Peyer's patch (tissue), 4 donors: Measurements from ENCODE around the gene NKAIN2.

Source experiments
- CTCF ChIP-seq, 6 experiments: fragments of 450-650 bp in 4 of 6; fragments of 200-600 bp in 2 of 6; sonication (generic) in 1 of 6; IDR thresholded peaks; one replicate each; pipeline ENCODE4 v1.5.1; 2017 to 2019; ENCODE audit warnings: antibody characterized with exemption in 6 of 6, mild to moderate bottlenecking in 3 of 6, moderate library complexity in 1 of 6
- POLR2A ChIP-seq, 2 donors: fragments of 450-650 bp; IDR thresholded peaks; one replicate each; pipeline ENCODE4 v1.5.1; 2017; ENCODE audit warnings: antibody characterized with exemption in 2 of 2, mild to moderate bottlenecking in 2 of 2, moderate library complexity in 2 of 2

GRCh38 chr6:124078169-124078568 lies 274.5 kb downstream of the NKAIN2 start:
- TF ChIP-seq CTCF (IDR thresholded peaks at IDR 0.05), result no peak
- no peak for TF ChIP-seq POLR2A (IDR thresholded peaks at IDR 0.05)
